OCI-LY3 (cell line): Measurements from ENCODE around the gene DSG1.

ENCODE experiments used
- H2AFZ ChIP-seq: fragments of 200-600, 300-600 bp; shearing (Covaris generic); 2 replicates; pipeline ENCODE4 v1.6.0; 2014; ENCODE audit warnings: antibody characterized with exemption, low read depth, low read length
- H3K27ac ChIP-seq: fragments of 200-600, 300-600 bp; sonication (generic); 2 replicates; pipeline ENCODE4 v1.5.1; 2014; ENCODE audit warnings: mild to moderate bottlenecking, low read length, moderate library complexity, mixed read lengths
- H3K27me3 ChIP-seq: fragments of 200-600, 300-600 bp; sonication (generic); 2 replicates; pipeline ENCODE4 v1.6.1; 2014; ENCODE audit warnings: low read depth, low read length, mixed read lengths
- H3K36me3 ChIP-seq: fragments of 200-600, 300-600 bp; sonication (generic); replicated peaks from 2 replicates; pipeline ENCODE3; 2014; ENCODE audit warnings: low read depth, low read length, mixed read lengths
- H3K4me1 ChIP-seq: fragments of 300-600, 200-600 bp; sonication (generic); 2 replicates; pipeline ENCODE4 v1.6.1; 2014; ENCODE audit warnings: low read length, mixed read lengths
- H3K4me2 ChIP-seq: fragments of 200-600, 300-600 bp; sonication (generic); 2 replicates; pipeline ENCODE4 v1.6.1; 2014; ENCODE audit warnings: low read length, mixed read lengths
- H3K4me3 ChIP-seq: fragments of 300-600, 200-600 bp; sonication (generic); 2 replicates; pipeline ENCODE4 v1.5.1; 2014; ENCODE audit warnings: antibody characterized with exemption, mild to moderate bottlenecking, low read length, moderate library complexity
- H3K79me2 ChIP-seq: fragments of 300-600, 200-600 bp; shearing (Covaris generic); 2 replicates; pipeline ENCODE4 v1.6.1; 2014; ENCODE audit warnings: mild to moderate bottlenecking, low read length, mixed read lengths
- H3K9ac ChIP-seq: fragments of 300-600, 200-600 bp; shearing (Covaris generic); 2 replicates; pipeline ENCODE4 v1.6.0; 2014; ENCODE audit warnings: mild to moderate bottlenecking, low read length, moderate library complexity
- H3K9me3 ChIP-seq: fragments of 200-600, 300-600 bp; shearing (Covaris generic); 2 replicates; pipeline ENCODE4 v1.6.1; 2014; ENCODE audit warnings: low read length, mixed read lengths; ENCODE audit not compliant: insufficient read depth
- H4K20me1 ChIP-seq: fragments of 200-600, 300-600 bp; sonication (generic); 2 replicates; pipeline ENCODE4 v1.6.1; 2016; ENCODE audit warnings: low read length, mixed read lengths; ENCODE audit not compliant: insufficient read depth
- CTCF ChIP-seq: fragments of 200-600, 300-600 bp; sonication (generic); IDR thresholded peaks from 2 replicates; pipeline ENCODE4 v1.5.1; 2014; ENCODE audit warnings: antibody characterized with exemption, low read length, low read depth
- EZH2phosphoT487 ChIP-seq: fragments of 200-600 bp; shearing (Covaris generic); IDR thresholded peaks from 2 replicates; pipeline ENCODE4 v1.6.1; 2018; ENCODE audit warnings: antibody characterized with exemption, mixed run types, low read depth

Gene DSG1

GRCh38 chr18:31373641-31374040 lies 55.7 kb downstream of the DSG1 start:
- Histone ChIP-seq H3K4me3 (no peak overlapping the region), H3K36me3 (no peaks in the 10 kb centered on the region), H3K4me2 (no peak overlapping the region), H4K20me1 (no peaks in the 10 kb centered on the region), H3K27me3 (no peaks in the 10 kb centered on the region), H3K4me1 (no peaks in the 10 kb centered on the region), H3K27ac (no peak overlapping the region), H3K9ac (no peak overlapping the region), H3K9me3 (no peaks in the 10 kb centered on the region), H2AFZ (no peak overlapping the region), H3K79me2 (no peaks in the 10 kb centered on the region)
- no peak for TF ChIP-seq CTCF
- TF ChIP-seq EZH2phosphoT487 = no peak

- no peak within 1 kb of the TSS for H2AFZ ChIP-seq
- TF ChIP-seq EZH2phosphoT487 = no peak
- no peak for TF ChIP-seq CTCF
Observed at GRCh38 chr18:31376477-31376876, 58.5 kb downstream of the DSG1 start, which contains the start of gene DSG4. Gene DSG4 (plus strand): TSS chr18:31376777. CDS start chr18:31376912, 135 bp downstream.

GRCh38 chr18:31380912-31381311 lies 63.0 kb downstream of the DSG1 start:
- no peak overlapping the region for H3K27ac ChIP-seq
- H3K27me3 ChIP-seq = no peaks in the 10 kb centered on the region
- H4K20me1 ChIP-seq = no peaks in the 10 kb centered on the region

More at GRCh38 chr18:31376477-31376876, 58.5 kb downstream of the DSG1 start, which contains the start of gene DSG4:
- Histone ChIP-seq H4K20me1 (no peaks in the 10 kb centered on the region), H3K4me1 (no peaks in the 10 kb centered on the region), H3K9me3 (no peaks in the 10 kb centered on the region), H3K4me3 (no peak within 1 kb of the TSS), H3K9ac (no peak within 1 kb of the TSS), H3K79me2 (no peaks in the 10 kb centered on the region), H3K36me3 (no peaks in the 10 kb centered on the region), H3K27me3 (no peaks in the 10 kb centered on the region), H3K4me2 (no peak within 1 kb of the TSS), H3K27ac (no peak within 1 kb of the TSS)

GRCh38 chr18:31382107-31382506 lies 64.1 kb downstream of the DSG1 start:
- no peaks in the 10 kb centered on the region for H3K36me3 ChIP-seq
- no peaks in the 10 kb centered on the region for H4K20me1 ChIP-seq
- no peak overlapping the region for H3K4me2 ChIP-seq
- no peaks in the 10 kb centered on the region for H3K79me2 ChIP-seq
- H3K9me3 ChIP-seq = no peaks in the 10 kb centered on the region
- no peak overlapping the region for H3K4me3 ChIP-seq
- H3K27ac ChIP-seq = no peak overlapping the region
- H3K4me1 ChIP-seq = no peaks in the 10 kb centered on the region
- H3K27me3 ChIP-seq = no peaks in the 10 kb centered on the region
- no peak overlapping the region for H3K9ac ChIP-seq
- no peak overlapping the region for H2AFZ ChIP-seq
- TF ChIP-seq CTCF = no peak
- TF ChIP-seq EZH2phosphoT487 = no peak

More at GRCh38 chr18:31380912-31381311, 63.0 kb downstream of the DSG1 start:
- Histone ChIP-seq H3K4me1 (no peaks in the 10 kb centered on the region), H2AFZ (no peak overlapping the region), H3K4me2 (no peak overlapping the region), H3K9ac (no peak overlapping the region), H3K9me3 (no peaks in the 10 kb centered on the region), H3K36me3 (no peaks in the 10 kb centered on the region), H3K4me3 (no peak overlapping the region), H3K79me2 (no peaks in the 10 kb centered on the region)
- TF ChIP-seq CTCF (no peak), EZH2phosphoT487 (no peak)
